Endothelial cell of umbilical vein (primary cell): ENCODE measurements around the gene DCC. TPM values are rescaled to one million over a fixed set of nuclear protein-coding genes. Genes with fewer than 3 reads are reported as not detected.

Source experiments
- BruUV-seq: library from RNA; stranded (reverse); fragments of 400-500 nt; replicated peaks from 2 replicates; lab custom pipeline; 2021; lab: Mats Ljungman, UMichigan
- CTCF ChIA-PET: fragments of 300-600, 350-600 bp; sonication (Branson Sonifier 250); formaldehyde crosslinking; loops from one replicate; lab custom pipeline; 2021; ENCODE audit warnings: antibody characterized with exemption, inconsistent platforms; lab: Charles Lee
- POLR2A ChIA-PET: fragments of 300-600, 350-600 bp; sonication (Branson Sonifier 250); formaldehyde crosslinking; loops from one replicate; lab custom pipeline; 2021; ENCODE audit warnings: antibody characterized with exemption, inconsistent platforms; lab: Charles Lee
- DNase-seq: peaks from one replicate; pipeline ENCODE4 v3.0.0-alpha.2; 2011; ENCODE audit warnings: low read depth, low spot score
- FAIRE-seq: peaks from 2 replicates; lab custom pipeline; 2011; peaks lifted over from hg19 to GRCh38; lab: Jason Lieb, UNC
- H2AFZ ChIP-seq: 2 replicates; pipeline ENCODE4 v1.6.0; 2012; ENCODE audit warnings: low read depth, low read length, control low read depth, inconsistent platforms
- H3K27ac ChIP-seq: 2 replicates; pipeline ENCODE4 v1.5.1; 2011; ENCODE audit warnings: low read depth, mild to moderate bottlenecking, control low read depth, low read length, moderate library complexity; ENCODE audit not compliant: insufficient read depth
- H3K27me3 ChIP-seq, 2 experiments: 2 replicates each; pipeline versions ENCODE4 v1.6.0 to v1.6.1; 2011; ENCODE audit warnings: low read length in 2 of 2, mixed read lengths in 1 of 2; ENCODE audit not compliant: control insufficient read depth in 2 of 2, insufficient read depth in 2 of 2
- H3K36me3 ChIP-seq, 2 experiments: 2 replicates in 1 of 2; 3 replicates in 1 of 2; pipeline ENCODE4 v1.5.1; 2011; ENCODE audit warnings: low read length in 2 of 2, mild to moderate bottlenecking in 1 of 2, moderate library complexity in 1 of 2; ENCODE audit not compliant: control insufficient read depth in 2 of 2, insufficient read depth in 2 of 2; ENCODE audit errors: extremely low read depth in 1 of 2
- H3K4me1 ChIP-seq: 3 replicates; pipeline ENCODE4 v1.5.1; 2011; ENCODE audit warnings: mild to moderate bottlenecking, low read length; ENCODE audit not compliant: control insufficient read depth, insufficient read depth; ENCODE audit errors: extremely low read depth
- H3K4me2 ChIP-seq: 2 replicates; pipeline ENCODE4 v1.6.1; 2011; ENCODE audit warnings: low read length, control low read depth, mixed read lengths; ENCODE audit not compliant: insufficient read depth
- H3K4me3 ChIP-seq, 3 experiments: fragments of 200-600 bp in 1 of 3; sonication (generic), shearing (Covaris generic) in 1 of 3; replicated peaks in 1 of 3; 2 replicates each; pipeline ENCODE4 v1.5.1; 2011 to 2016; ENCODE audit warnings: control low read depth in 3 of 3, low read length in 3 of 3, mild to moderate bottlenecking in 2 of 3, inconsistent platforms in 1 of 3, low read depth in 1 of 3, moderate library complexity in 1 of 3; ENCODE audit not compliant: insufficient read depth in 1 of 3
- H3K79me2 ChIP-seq: 2 replicates; pipeline ENCODE4 v1.6.0; 2012; ENCODE audit warnings: low read length, inconsistent platforms; ENCODE audit not compliant: control insufficient read depth, insufficient read depth
- H3K9ac ChIP-seq: replicated peaks from 2 replicates; pipeline ENCODE3; 2011; ENCODE audit warnings: low read length, control low read depth; ENCODE audit not compliant: insufficient read depth; ENCODE audit errors: extremely low read depth
- H3K9me1 ChIP-seq: replicated peaks from 3 replicates; pipeline ENCODE4 v1.6.0; 2011; ENCODE audit warnings: mild to moderate bottlenecking, low read length; ENCODE audit not compliant: control insufficient read depth, insufficient read depth; ENCODE audit errors: extremely low read depth
- H3K9me3 ChIP-seq: replicated peaks from 2 replicates; pipeline ENCODE4 v1.5.1; 2012; ENCODE audit warnings: low read length, inconsistent platforms; ENCODE audit not compliant: control insufficient read depth, insufficient read depth
- H4K20me1 ChIP-seq: replicated peaks from 2 replicates; pipeline ENCODE3; 2011; ENCODE audit warnings: mild to moderate bottlenecking, low read length; ENCODE audit not compliant: control insufficient read depth, insufficient read depth; ENCODE audit errors: extremely low read depth
- CTCF ChIP-seq, 2 donors: IDR thresholded peaks; 1 replicate in 1 of 2; 2 replicates in 1 of 2; pipeline ENCODE4 v1.5.1; 2011; ENCODE audit warnings: low read length in 2 of 2, mild to moderate bottlenecking in 2 of 2, moderate library complexity in 2 of 2, control low read depth in 1 of 2, inconsistent platforms in 1 of 2, low read depth in 1 of 2; ENCODE audit not compliant: insufficient read depth in 1 of 2; ENCODE audit errors: extremely low read depth in 1 of 2
- EZH2 ChIP-seq: IDR thresholded peaks from 2 replicates; pipeline ENCODE4 v1.6.1; 2012; ENCODE audit warnings: borderline replicate concordance, low read depth, mild to moderate bottlenecking, moderate library complexity, low read length, inconsistent platforms; ENCODE audit not compliant: severe bottlenecking
- FOS ChIP-seq: IDR thresholded peaks from 2 replicates; pipeline ENCODE4 v1.6.1; 2011; ENCODE audit warnings: mild to moderate bottlenecking, low read length, moderate library complexity, borderline replicate concordance; ENCODE audit not compliant: insufficient read depth
- GATA2 ChIP-seq: IDR thresholded peaks from 2 replicates; pipeline ENCODE4 v1.7.0; 2011; ENCODE audit warnings: low read depth, mild to moderate bottlenecking, moderate library complexity, mixed read lengths, low read length; ENCODE audit not compliant: insufficient read length, insufficient read depth
- JUN ChIP-seq: IDR thresholded peaks from 2 replicates; pipeline ENCODE4 v1.6.1; 2011; ENCODE audit warnings: borderline replicate concordance, low read depth; ENCODE audit not compliant: insufficient read length, insufficient read depth
- MAX ChIP-seq: IDR thresholded peaks from 2 replicates; pipeline ENCODE4 v1.6.1; 2011; ENCODE audit not compliant: insufficient read depth, insufficient read length
- MYC ChIP-seq: IDR thresholded peaks from one replicate; pipeline ENCODE4 v1.6.1; 2011; ENCODE audit warnings: mild to moderate bottlenecking, low read depth, low read length
- POLR2A ChIP-seq: IDR thresholded peaks from 2 replicates; pipeline ENCODE4 v1.6.1; 2012; ENCODE audit warnings: low read depth, mild to moderate bottlenecking, control low read depth, low read length
- POLR2AphosphoS5 ChIP-seq: IDR thresholded peaks from 2 replicates; pipeline ENCODE4 v1.6.1; 2012; ENCODE audit warnings: low read depth, mild to moderate bottlenecking, control low read depth, low read length, moderate library complexity; ENCODE audit not compliant: insufficient read depth
- dilution Hi-C: fragments of 300-500 bp; cut with MboI; formaldehyde crosslinking; loops from one replicate; pipeline ENCODE4 v1.15.0; 2019; ENCODE audit warnings: low sequenced_read_pairs; ENCODE audit not compliant: extremely low pct_ligation_motif_present
- intact Hi-C: fragments of 100-400 bp; cut with micrococcal nuclease; formaldehyde crosslinking; loops from one replicate; pipeline ENCODE4 v1.10.0; 2022
- polyA plus RNA-seq, 4 experiments: library from polyadenylated mRNA; depleted of rRNA in 3 of 4; stranded (reverse) in 3 of 4; unstranded in 1 of 4; fragments of >200 nt; gene quantifications; 2 replicates each; pipeline versions ENCODE4 v1.2.1 to v1.2.3, GENCODE V29; 2011 to 2012; ENCODE audit warnings: missing spikeins in 1 of 4
- total RNA-seq: library from RNA; stranded (reverse); gene quantifications from 2 replicates; pipeline ENCODE4 v1.2.3, GENCODE V29; 2021

DCC gene
- total and polyA plus RNA-seq, 2 donors (not counting 3 experiments of a cell fraction or from before 2014, with no cell fraction given): not detected

GRCh38 chr18:53165770-53166169 lies 825.8 kb downstream of the DCC start:
- no peaks in the 10 kb centered on the region for H3K36me3 ChIP-seq
- H4K20me1 ChIP-seq: no peaks in the 10 kb centered on the region
- intact Hi-C loops (no loop called here), dilution Hi-C loops (no loop called here)
- H3K4me1 ChIP-seq: no peaks in the 10 kb centered on the region
- no TSS peak for BruUV-seq
- H3K9ac ChIP-seq: no peak overlapping the region
- H3K27ac ChIP-seq: no peak overlapping the region
- CTCF ChIA-PET: no interaction called here
- no peaks in the 10 kb centered on the region for H3K79me2 ChIP-seq
- no peak overlapping the region for H3K4me3 ChIP-seq
- no peak overlapping the region for H3K4me2 ChIP-seq
- no peak overlapping the region for H2AFZ ChIP-seq
- peaks cover 6% of the 10 kb centered on the region for H3K9me3 ChIP-seq
- H3K27me3 ChIP-seq: no peaks in the 10 kb centered on the region
- no peaks in the 10 kb centered on the region for H3K9me1 ChIP-seq
- DNase-seq (no peak), FAIRE-seq (no peak)
- TF ChIP-seq GATA2 (no peak), EZH2 (no peak), FOS (no peak), POLR2A (no peak), JUN (no peak), MAX (no peak), MYC (no peak), POLR2AphosphoS5 (no peak), CTCF (IDR thresholded peaks at IDR 0.05; ENCODE audit: extremely low read depth in 1 of 2, insufficient read depth in 1 of 2, low read depth in 1 of 2, low read length in 2 of 2) (no peak)
- POLR2A ChIA-PET: no interaction called here
